TTC549 (cell line): Measurements from ENCODE around the gene DPEP1.
"Not testable (repeated sequence)": the region's sequence is repeated elsewhere in the genome, so short reads cannot be mapped to it uniquely, and the experiment has no call there.

Experiments
- FAIRE-seq: peaks from 2 replicates; lab custom pipeline; 2012; peaks lifted over from hg19 to GRCh38; lab: Jason Lieb, UNC

The DPEP1 gene

GRCh38 chr16:89653656-89654295 lies 40.3 kb downstream of the DPEP1 start:
- no peak for FAIRE-seq

GRCh38 chr16:89655062-89655643 lies 41.7 kb downstream of the DPEP1 start:
- no peak for FAIRE-seq

- no peak for FAIRE-seq
Measured at GRCh38 chr16:89656435-89657121, 43.1 kb downstream of the DPEP1 start.

DNA sequence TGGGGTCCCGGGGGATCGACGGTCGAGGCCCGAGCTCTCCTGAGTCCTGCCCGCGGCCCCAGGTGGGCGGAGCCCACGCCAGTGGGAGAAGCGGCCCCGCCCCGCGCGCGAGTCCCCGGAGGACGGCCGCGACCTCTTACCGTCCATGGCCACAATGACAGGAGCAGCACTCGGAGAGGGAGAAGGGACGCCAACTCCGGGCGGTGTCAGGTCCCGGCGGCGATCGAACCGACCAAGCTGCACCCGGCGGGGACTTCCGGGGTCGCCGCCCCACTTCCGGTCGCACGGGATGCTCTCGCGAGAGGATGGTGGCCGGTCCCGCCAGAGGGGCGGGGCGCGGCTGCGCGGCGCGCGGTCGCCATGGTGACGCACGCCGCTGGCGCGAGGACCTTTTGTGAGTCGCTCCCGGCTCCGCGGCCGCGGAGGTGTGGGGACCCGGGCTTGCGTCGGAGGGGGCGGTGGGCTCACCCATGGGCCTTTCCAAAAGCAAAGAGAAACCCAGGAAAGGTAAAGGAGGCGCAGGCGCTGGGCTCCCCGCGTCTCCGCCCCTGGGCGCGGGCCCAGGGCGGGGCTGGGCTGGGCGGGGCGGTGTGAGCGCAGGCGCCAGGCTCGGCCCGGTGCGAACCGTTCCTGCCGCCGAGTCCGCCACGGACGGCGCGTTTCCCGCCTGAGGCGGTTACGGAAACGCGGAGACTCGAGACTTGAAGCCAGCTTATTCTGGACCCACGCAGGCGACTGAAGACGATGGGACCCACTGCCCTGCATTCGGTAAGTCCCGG lies 44.2 kb downstream of the DPEP1 start, which contains the start of the genes CHMP1A and SPATA33:
TSS of gene CHMP1A (minus strand) at position 267 of the 779 bp plus-strand sequence. CDS start at position 147, 120 bp downstream.
TSS of gene SPATA33 (plus strand) at position 395 of the 779 bp plus-strand sequence. CDS start at position 471, 76 bp downstream.
- no peak for FAIRE-seq

DNA sequence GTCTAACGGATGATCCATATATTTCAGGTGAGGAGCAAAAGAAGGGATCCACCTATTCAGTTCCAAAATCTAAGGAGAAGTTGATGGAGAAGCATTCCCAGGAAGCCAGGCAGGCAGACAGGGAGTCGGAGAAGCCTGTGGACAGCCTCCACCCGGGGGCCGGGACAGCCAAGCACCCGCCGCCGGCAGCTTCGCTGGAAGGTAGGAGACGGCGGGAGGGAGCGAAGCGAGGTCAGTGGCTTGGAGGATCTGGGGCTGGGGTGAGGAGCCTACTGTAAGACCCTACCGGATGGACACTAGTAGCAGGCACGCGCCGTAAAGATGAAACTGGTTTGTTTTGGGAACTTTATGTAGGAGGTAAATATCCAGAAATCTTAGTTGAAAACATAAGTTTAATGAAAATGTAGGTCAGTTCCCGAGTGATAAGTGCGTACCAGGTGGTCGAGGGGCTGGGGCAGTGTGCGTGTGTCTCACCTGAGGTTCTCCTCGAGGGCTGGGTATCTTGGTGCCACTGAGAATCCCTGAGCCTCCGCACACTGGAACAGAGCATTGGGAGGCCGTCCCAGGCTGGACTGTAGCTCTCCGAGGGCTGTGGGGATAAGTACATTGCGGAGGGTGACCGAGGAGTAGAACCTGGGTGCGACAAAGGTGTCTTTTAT lies 44.9 kb downstream of the DPEP1 start:
- FAIRE-seq = no peak

DNA sequence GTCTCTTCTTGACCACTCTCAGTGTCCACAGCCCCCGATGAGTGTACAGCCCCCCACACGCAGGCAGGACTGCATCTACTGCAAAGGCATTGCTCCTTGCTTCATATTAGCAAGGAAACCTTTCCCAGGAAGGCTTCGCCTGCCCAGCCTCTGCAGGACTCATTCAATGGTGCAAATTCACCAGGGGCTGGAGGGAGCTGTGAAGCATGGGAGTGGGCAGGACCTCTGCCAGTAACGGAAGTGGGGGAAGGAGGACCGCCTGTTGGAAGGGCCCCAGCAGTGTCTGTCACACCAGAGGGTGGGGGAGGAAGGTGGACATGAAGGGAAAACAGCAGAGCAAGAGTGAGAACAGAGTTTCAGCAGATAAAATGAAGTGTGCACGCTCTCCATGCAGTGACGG lies 46.7 kb downstream of the DPEP1 start:
- no peak for FAIRE-seq

DNA sequence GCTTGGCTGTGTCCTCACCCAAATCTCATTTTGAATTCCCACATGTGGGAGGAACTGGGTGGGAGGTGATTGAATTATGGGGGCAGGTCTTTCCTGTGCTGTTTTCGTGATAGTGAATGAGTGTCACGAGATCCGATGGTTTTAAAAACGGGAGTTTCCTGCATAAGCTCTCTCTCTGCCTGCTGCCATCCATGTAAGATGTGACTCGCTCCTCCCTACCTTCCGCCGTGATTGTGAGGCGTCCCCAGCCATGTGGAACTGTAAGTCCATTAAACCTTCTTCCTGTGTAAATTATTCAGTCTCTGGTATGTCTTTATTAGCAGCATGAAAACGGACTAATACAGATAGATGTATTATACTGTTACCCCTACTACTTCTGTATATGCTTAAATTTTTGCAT lies 47.8 kb downstream of the DPEP1 start:
- FAIRE-seq = no peak

DNA sequence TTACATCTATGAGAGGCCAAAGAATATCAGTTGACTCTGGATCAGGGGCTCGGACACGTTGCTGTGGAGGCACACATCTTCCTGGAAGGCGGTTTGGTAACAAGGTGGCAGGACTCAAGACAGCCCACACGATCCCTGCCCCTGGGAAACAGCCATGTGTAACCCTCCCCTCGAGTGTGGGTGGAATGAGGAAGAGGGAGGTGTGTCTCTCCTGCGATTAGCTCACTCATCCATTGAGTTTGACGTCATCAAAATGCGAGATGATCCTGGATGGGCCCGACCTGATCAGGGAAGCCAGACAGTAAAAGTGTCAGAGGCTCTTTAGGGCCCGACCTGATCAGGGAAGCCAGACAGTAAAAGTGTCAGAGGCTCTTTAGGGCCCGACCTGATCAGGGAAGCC lies 50.8 kb downstream of the DPEP1 start:
- not testable (repeated sequence) for FAIRE-seq

DNA sequence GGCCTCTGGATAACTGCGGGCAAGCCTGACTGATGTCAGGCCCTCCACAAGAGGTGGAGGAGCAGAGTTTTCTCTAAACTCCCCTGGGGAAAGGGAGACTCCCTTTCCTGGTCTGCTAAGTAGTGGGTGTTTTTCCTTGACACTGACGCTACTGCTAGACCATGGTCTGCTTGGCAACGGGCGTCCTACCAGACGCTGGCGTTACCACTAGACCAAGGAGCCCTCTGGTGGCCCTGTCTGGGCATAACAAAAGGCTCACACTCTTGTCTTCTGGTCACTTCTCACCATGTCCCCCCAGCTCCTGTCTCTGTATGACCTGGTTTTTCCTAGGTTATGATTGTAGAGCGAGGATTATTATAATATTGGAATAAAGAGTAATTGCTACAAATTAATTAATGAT lies 53.6 kb downstream of the DPEP1 start:
- not testable (repeated sequence) for FAIRE-seq

- FAIRE-seq = no peak
Measured at GRCh38 chr16:89667633-89668032, 54.2 kb downstream of the DPEP1 start.

DNA sequence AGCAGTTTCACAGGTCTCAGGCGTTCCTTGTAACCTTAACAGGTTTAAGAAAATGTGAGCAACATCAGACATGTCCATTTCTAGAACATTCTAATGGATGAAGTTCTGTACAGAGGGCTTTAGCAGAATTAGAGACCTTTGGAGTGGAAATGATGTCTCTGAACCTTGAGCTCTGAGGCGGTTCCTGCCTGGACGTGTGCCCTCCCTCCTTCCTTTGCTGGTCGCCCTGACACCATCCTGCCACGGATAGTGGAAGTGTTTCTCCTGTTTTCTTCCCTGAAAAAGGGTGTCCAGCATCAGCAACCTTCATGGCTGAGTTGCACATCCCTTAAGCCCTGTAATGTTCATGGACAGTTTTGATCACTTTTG lies 55.3 kb downstream of the DPEP1 start:
- FAIRE-seq = no peak

DNA sequence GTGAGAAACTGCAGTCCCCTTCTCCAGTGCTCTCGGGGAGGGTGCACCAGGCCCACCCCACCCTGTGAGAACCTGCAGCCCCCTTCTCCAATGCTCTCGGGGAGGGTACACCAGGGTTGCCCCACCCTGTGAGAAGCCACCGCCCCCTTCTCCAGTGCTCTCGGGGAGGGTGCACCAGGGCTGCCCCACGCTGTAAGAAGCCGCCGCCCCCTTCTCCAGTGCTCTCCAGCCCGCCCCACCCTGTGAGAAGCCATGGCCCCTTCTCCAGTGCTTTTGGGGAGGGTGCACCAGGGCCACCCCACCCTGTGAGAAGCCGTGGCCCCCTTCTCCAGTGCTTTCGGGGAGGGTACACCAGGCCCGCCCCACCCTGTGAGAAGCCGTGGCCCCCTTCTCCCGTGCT lies 56.3 kb downstream of the DPEP1 start:
- no peak for FAIRE-seq

GRCh38 chr16:89670496-89671431 lies 57.3 kb downstream of the DPEP1 start:
- FAIRE-seq = no peak

DNA sequence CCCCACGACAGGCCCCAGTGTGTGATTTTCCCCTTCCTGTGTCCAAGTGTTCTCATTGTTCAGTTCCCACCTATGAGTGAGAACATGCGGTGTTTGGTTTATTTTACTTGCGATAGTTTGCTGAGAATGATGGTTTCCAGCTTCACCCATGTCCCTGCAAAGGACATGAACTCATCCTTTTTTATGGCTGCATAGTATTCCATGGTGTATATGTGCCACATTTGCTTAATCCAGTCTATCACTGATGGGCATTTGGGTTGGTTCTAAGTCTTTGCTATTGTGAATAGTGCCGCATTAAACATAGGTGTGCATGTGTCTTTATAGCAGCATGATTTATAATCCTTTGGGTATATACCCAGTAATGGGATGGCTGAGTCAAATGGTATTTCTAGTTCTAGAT lies 58.1 kb downstream of the DPEP1 start:
- FAIRE-seq = not testable (repeated sequence)

DNA sequence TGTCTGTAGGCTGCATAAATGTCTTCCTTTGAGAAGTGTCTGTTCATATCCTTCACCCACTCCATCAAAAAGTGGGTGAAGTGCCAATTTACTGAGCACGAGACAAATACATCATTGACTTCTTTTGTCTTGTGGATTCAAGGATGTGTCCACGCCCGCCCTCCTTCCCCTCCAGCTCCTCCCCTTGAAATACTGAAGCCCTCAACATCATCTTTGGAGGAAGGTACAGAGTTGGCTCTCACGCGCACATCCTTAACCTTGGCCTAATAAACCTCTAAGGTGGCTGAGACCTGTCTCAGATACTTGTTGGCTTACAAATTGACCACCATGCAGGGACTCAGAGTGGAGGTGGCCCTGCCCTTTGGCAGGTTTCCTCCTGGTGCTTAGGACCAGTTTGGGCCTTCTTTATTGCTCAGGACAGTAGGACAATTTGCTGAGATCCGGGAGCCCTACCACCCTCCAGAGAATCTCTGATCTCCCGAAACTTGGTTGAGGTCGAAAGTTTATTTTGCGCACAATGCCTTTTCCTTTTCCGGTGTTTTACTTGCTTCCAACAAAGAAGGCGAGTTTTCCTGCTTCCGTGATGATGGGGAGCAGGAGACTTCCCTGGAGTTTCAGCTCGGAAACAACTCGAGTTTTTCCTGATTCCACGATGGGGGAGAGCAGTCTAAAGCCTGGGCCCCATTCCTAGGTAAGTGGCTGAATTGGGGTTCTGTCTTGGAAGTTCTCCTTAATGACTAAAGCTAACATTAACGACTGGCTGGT lies 58.9 kb downstream of the DPEP1 start:
- no peak for FAIRE-seq

- FAIRE-seq = no peak
Measured at GRCh38 chr16:89678258-89678657, 64.8 kb downstream of the DPEP1 start.

DNA sequence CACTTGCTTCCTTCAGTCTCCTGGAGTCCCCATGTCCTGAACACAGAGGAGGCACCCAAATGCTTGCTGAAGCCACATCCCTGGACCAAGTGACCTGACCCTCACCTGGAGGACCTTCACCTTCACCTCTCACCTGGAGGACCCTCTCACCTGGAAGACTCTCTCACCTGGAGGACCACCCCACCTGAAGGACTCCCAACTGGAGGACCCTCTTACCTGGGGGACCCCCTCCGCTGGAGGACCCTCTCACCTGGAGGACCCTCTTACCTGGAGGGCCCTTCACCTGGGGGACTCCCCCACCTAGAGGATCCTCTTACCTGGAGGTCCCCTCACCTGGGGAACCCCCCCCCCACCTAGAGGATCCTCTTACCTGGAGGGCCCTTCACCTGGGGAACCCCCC lies 72.5 kb downstream of the DPEP1 start:
- no peak for FAIRE-seq

DNA sequence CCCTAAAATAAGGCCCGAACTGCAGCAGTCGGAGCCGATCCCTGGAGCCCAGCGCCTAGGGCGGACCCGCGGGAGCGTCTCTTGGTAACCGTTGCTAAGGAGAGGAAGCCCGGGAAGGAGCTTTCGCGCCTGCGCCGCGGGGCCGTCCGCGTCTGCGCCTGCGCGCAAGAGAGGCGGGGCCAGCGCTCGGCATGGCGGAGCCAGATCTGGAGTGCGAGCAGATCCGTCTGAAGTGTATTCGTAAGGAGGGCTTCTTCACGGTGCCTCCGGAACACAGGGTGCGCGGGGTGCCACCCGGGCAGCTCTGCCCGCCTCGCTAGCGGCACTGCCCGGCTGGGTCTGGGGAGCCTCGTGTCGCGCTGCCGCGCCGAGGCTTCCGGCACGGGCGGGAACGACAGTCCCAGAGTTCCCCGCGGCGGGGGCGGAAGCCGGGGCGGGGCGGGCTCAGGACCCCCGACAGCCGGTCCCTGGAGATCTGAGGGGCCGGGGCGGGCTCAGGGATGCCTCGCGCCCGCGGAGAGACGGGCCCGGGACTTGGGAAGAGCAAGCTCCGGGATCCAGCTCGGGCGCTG lies 73.2 kb downstream of the DPEP1 start, which contains the start of gene CDK10:
TSS of gene CDK10 (plus strand) at position 170 of the 572 bp plus-strand sequence. CDS start at position 192, 22 bp downstream.
- FAIRE-seq = no peak

DNA sequence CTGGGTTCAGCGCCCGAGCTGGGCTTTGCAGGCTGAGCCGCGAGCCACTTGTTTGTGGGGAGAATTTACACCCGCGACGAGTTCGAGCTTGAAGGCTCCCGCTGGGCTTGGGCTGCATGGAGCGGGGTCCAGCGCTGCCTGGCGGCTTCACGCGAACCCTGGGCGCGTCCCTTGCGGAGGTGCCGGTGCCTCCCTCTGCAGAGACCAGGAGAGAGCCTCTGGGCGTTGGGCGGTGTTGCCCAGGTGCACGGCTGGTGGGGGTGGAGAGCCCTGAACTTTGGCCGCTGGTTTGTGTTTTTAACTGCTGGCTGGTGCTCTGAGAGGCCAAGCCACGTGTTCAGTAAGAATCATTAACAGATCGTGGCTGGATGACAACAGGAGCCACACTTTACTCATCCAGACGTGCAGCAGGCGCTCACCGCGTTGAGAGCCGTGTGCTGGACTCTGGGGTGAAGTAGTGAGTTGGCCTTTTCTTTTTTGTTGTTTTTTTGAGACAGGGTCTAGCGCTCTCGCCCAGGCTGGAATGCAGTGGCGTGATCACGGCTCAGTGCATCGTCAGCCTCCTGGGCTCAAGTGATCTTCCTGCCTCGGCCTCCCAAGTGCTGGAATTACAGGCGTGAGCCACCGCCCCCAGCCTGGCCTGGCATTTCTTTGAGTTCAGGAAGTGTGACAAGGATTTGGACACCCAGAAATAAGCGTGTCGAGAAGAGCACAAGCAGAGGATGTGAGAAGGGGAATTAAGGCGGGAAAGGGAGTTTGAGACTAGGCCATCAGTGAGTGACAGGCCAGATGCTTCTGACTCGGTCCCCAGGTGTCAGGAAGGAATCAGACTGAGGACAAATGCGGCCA lies 73.9 kb downstream of the DPEP1 start:
- no peak for FAIRE-seq
